ENCODE data around the gene PLXDC2.

PLXDC2 gene

DNA sequence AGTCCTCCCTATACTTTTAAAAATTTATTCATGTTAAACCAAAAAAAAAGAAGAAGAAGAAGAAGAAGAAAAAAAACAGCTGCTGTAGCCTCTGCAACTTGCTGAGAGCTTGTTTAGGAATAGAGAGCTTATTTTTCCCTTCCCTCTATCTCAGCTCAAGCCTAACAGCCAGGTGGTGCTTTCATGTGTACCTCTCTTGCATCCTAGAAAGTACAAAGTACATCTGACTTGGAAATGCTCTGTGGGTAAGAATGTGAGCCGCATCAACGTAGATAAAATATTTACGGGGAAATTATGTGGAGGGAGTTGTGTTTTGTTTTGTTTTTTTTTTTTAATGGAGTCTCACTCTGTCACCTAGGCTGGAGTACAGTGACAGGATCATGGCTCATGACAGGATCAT lies 99.6 kb downstream of the PLXDC2 start:
- no peak for DNase-seq

GRCh38 chr10:19917751-19918478 lies 101.7 kb downstream of the PLXDC2 start:
- DNase-seq, result no peak

DNA sequence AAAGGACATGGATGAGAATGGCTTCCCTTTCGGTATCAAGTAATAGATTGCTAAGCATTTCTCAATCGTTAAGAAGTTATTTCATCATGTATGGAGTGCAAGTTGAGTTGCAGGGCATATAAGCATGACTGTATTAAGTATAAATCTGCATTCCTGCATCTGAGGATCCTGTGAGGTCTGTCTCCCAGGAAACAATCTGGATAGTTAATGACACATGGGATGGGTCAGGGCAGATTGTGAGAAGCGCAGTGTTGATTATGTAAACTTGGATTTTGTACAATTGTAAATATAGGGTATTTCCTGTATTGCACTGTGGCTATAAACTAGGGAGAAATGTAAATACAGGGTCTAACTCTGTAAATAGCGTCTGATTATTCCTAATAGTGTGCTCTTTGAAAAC lies 102.6 kb downstream of the PLXDC2 start:
- DNase-seq, result no peak

DNA sequence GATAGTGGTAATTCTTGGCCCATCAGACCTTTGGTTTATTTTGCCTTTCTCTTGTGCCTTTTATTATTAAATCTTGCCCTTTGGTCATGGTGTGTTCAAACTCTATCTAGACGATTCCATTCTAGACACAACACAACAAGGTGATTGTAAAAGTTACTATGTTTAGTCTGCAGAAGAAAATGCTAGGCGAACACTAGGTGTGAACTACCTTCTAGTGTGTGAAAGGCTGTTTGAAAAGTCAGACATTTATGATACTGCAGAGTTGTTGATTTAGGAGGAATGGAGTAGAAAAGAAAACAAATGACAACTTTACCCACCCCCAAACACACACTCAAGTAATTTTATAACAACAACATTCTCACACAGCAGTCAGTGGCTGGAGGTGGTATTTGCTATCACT lies 103.4 kb downstream of the PLXDC2 start:
- DNase-seq, result no peak

DNA sequence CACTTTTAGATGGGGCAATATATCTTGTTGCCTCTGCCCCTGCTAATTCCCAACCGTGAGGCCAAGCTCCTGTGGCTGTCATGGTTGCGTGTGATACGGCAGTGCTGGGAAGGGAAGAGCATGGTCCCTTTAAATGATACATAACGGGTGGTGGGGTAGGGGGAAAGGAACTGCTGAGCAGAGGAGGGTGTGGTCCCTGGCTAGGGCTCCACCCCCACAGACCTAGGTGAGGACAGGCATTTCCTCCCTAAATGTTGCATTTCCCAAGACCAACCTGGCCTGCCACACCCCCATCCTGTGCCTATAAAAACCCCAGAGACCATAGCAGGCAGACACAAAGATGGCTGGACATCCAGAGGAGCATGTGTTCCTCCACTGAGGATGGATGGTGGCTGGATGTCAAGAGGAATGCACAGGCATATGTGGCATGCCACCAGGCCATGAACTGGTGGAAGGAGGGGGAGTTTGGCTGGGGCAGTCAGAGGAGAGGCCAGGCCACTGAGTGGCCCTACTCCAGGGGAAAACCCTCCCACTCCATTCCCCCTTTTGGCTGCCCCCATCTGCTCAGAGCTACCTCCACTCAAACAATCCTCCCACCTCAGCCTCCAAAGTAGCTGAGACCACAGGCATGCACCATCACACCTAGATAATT lies 104.0 kb downstream of the PLXDC2 start:
- DNase-seq, result no peak

DNA sequence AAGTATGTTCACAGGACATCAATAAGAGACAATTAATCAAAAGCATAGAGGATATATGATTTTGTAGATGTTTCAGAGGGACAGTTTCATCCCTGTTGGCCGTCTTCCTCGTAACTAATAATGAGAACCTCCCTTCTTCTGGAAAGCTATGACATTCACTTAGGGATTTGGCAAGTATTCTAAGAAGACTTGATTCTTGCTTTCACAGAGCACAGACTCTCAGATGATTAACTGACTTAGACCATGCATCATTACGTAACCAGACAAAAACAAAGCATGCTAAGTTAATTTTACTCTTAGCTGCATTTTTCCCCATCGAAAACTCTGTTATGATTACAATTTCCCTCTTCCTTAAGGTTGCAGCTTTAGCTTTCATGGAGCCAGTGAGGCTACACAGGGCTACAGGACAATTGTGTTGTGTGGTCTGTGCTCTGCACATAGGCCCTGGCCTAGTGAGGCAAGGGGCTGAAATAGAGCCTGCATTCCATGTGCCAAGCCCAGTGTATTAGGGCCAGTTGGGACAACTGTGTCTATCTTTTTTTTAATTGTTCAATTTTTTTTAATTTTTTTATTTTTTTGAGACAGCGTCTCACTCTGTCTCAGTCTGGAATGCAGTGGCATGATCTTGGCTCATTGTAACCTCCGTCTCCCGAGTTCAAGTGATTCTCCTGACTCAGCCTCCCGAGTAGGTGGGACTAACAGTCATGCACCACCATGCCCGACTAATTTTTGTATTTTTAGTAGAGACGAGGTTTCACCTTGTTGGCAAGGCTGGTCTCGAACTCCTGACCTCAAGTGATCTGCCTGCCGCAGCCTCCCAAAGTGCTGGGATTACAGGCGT lies 105.3 kb downstream of the PLXDC2 start:
- no peak for DNase-seq

GRCh38 chr10:19922236-19922963 lies 106.2 kb downstream of the PLXDC2 start:
- no peak for DNase-seq

DNA sequence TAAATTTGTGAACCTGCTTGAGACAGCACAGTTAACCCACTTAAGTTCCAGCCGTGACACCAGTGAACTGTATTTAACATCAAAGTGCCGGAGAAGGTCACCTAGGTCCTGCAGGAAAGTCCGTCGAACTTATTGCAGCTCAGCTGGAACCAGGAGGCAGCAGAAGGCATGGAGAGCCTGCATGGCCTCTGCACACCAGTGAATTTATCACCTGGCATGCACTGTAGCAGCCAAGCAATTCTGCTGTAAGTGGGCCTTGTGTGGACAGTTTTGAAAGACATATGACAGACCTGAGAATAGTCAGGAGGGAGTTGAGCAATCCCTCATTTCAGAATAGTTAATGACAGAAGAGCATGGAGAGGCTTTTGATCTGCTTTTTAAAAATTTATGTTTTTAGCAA lies 108.8 kb downstream of the PLXDC2 start:
- DNase-seq, result no peak

GRCh38 chr10:19928936-19929335 lies 112.7 kb downstream of the PLXDC2 start:
- DNase-seq, result no peak

DNA sequence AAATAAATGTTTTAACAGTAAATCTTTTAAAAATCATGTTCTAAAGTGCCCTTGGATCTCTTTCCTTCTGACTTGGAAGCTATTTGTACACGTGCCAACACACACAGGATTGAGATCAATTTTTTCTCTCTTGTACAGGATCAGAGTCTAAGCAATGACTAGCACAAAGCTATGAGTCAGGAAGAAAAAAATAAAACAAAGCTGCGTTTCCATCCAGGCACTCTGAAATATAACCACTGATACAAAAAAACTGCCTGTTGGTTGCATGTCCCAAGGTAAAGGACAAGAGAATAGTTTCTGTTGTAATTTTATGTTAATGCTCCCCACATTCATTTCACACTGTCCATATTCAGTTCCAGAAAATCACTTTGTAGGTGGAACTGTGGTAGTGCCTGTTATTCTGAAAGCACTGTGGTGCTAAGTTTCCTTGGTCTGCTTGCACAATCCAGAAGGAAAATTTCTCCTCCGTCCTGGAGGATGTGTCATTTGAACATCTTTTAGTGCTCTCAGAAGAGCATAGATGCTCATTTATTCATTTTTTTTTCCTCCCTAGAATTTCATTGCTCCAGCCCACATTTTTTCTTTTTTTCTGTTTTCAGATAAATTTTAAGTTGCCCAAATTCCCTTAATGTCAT lies 113.4 kb downstream of the PLXDC2 start:
- DNase-seq, result no peak

DNA sequence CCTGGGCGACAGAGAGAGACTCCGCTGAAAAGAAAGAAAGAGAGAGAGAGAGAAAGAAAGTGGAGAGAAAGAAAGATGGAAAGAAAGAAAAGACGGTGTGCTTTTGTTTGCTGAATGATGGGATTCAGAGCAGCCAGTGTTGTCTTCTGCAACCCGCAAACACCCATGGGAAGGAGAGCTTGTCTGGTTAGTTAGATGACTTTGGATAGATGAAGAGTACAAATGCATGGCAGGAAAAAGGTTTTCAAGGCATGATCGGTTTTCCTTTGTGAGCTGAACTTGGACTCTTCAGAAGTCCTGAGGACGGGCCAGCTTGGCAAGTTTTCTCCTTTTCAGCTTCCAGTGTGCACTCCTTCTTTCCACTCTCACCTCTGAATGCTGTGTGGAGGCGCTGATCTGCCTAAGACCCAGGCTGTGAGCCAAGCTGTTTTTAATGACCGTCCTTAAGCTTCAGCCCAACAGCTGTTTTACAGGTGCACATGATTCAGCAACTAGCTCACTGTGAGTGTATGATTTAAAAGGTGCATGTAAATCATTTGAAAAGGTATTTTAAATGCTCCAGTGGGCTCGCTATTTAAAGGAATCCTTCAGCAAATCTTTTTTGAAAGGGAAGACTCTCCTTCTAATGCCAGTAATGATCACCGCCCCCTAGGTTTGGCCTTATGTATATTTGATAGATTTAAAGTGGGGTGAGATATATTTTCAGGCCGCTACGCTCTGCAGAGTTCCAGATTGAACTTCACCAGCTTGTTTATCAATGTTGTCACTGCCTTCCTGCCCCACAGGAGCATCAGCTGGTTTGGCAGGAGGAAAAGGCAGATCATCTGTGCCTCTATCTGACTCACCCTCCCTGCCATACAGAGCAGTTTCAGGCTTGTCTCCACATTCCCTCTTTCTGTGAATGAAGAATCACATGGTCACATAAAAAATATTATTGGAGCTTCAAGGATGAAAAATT lies 115.0 kb downstream of the PLXDC2 start:
- DNase-seq, result no peak

GRCh38 chr10:19931894-19932590 lies 115.8 kb downstream of the PLXDC2 start:
- DNase-seq, result no peak

GRCh38 chr10:19932806-19933371 lies 116.7 kb downstream of the PLXDC2 start:
- no peak for DNase-seq

- no peak for DNase-seq
Measured at GRCh38 chr10:19933772-19934171, 117.5 kb downstream of the PLXDC2 start.

GRCh38 chr10:19935176-19935575 lies 118.9 kb downstream of the PLXDC2 start:
- DNase-seq, result no peak

- no peak for DNase-seq
Measured at GRCh38 chr10:19936289-19936688, 120.1 kb downstream of the PLXDC2 start.

- no peak for DNase-seq
Measured at GRCh38 chr10:19937989-19938388, 121.8 kb downstream of the PLXDC2 start.

DNA sequence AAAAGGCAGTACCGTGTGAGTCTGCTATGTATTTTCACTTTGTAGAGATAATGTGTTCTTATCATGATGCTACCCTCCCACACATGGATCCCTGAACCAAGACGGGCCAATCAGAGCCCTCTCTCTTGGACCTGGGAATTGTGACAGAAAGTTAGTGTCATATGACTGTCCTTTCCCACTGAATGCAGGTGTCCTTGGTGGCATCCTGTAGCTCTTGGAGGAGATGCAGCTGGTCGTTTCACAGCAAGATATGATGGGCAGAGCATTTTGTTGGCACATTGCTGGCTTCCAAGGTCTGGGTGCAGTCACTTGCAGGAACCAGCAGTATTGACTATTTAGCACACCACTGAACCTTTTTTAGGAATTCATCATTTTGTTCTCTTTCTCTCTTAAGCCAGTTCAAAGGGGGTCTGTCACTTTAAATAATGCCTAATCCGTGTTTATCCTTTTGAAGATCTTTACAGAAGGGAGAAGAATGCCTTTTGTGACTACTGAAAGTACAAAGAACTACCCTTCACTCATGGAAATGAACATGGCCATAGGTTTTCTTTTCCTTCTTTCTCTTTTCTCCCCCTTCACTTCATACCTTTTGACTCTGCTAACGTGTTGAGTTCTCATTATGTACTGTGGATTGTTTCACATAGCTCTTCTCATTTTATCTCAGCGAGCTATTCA lies 125.1 kb downstream of the PLXDC2 start:
- no peak for DNase-seq

DNA sequence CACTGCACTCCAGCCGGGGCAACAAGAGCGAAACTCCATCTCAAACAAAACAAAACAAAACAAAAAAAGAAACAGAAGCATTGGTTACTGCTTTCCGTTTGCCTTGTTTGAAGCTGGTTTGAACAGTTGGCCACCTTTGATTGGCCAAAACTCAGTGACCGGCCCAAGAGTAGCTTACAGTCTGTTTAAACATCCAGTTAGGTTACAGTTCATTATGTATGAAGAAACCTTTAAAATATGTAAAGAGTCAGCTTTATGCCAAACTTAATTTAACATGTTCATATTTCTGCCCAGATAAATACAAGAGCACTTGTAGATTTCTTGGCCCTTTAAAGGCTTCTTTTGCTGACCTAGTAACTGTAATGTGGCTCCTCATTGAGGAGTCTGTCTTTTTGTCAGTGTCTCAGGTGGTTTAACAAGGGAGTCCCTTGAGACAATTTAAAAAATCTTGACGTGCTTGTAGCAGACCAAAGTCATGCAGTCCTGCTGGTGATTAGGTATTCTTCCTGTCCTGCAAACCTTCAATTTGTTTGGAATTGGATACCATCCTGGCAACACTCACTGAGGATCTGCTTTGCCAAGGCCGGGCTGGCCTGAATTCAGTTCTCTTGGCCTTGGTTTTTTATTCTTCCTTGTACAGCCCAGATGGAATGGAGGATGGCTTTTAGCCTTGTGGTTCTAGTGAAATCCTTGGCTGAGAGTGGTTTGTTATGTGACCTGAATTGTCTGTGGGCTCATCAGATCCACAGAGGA lies 128.9 kb downstream of the PLXDC2 start:
- DNase-seq, result no peak

All from activated CD8-positive, alpha-beta memory T cell treated with anti-CD3 and anti-CD28 coated beads, Interleukin-2, amount 50 U/mL, for 48 hours (primary cell).